AG09309 (cell line): ENCODE data around the gene FAM227B.
"Not testable (repeated sequence)": the region's sequence is repeated elsewhere in the genome, so short reads cannot be mapped to it uniquely, and the experiment has no call there.

Source experiments
- DNase-seq: peaks from one replicate; pipeline ENCODE4 v3.0.0-alpha.2; 2010; ENCODE audit warnings: low read depth
- H3K4me3 ChIP-seq: 2 replicates; pipeline ENCODE4 v1.5.1; 2011; ENCODE audit warnings: mild to moderate bottlenecking, low read depth, low read length, moderate library complexity; ENCODE audit not compliant: control insufficient read depth
- TF ChIP-seq, protein P1 (sequence below): IDR thresholded peaks from 2 replicates; pipeline ENCODE4 v1.5.1; 2011; ENCODE audit warnings: mild to moderate bottlenecking, low read depth, low read length, inconsistent platforms; ENCODE audit not compliant: insufficient read depth, control insufficient read depth; ENCODE audit errors: missing control alignments

FAM227B gene

DNA sequence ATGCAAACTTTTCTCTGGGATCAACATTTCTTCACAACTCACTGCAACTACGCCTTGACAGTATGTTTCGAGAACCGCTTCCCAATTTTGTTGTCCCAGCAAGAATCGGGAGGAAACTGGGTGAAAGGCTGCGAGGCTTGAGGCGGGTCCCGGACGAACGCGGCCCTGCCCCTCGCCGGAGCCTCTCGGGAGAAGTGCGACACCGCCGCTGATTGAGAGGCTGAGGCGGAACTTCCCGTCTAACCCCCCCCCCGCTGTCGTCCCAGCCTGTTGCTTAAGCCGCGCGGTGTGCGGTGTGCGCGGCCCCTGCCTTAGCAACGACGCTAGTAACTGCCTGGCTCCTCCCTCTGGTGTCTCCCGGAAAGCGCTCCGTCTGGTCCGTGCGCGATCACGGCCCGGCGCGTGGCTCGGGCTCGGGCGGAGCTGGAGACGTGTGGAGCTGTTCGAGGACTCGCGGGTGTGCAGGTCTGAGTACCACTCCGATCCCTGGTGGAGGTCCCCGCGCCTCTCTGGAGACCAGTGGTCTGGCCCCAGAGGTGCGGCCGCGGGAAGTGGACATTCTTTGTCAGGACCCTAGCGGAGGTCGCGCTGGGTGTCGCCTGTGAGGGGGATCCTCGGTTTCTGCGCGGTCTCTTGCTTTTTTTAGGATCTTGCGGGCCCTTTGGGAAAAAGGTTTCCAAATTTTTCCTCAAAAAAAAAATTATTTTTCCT lies at the start of gene FAM227B, which contains the start of gene DTWD1:
FAM227B (minus strand) TSS at position 161 of the 711 bp plus-strand sequence. CDS start 5,647 bp downstream, outside the sequence.
DTWD1 (plus strand) TSS at position 391 of the 711 bp plus-strand sequence. CDS start 4,120 bp downstream, outside the sequence.
- peak within 1 kb of the TSS; percentile 85 for H3K4me3 ChIP-seq
- peak; percentile 94 for DNase-seq
- TF ChIP-seq, protein P1, sequence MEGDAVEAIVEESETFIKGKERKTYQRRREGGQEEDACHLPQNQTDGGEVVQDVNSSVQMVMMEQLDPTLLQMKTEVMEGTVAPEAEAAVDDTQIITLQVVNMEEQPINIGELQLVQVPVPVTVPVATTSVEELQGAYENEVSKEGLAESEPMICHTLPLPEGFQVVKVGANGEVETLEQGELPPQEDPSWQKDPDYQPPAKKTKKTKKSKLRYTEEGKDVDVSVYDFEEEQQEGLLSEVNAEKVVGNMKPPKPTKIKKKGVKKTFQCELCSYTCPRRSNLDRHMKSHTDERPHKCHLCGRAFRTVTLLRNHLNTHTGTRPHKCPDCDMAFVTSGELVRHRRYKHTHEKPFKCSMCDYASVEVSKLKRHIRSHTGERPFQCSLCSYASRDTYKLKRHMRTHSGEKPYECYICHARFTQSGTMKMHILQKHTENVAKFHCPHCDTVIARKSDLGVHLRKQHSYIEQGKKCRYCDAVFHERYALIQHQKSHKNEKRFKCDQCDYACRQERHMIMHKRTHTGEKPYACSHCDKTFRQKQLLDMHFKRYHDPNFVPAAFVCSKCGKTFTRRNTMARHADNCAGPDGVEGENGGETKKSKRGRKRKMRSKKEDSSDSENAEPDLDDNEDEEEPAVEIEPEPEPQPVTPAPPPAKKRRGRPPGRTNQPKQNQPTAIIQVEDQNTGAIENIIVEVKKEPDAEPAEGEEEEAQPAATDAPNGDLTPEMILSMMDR = no peak

GRCh38 chr15:49669288-49669687 lies 48.7 kb upstream of the FAM227B start:
- no peak for DNase-seq
- TF ChIP-seq, protein P1 = no peak
- no peak overlapping the region for H3K4me3 ChIP-seq

DNA sequence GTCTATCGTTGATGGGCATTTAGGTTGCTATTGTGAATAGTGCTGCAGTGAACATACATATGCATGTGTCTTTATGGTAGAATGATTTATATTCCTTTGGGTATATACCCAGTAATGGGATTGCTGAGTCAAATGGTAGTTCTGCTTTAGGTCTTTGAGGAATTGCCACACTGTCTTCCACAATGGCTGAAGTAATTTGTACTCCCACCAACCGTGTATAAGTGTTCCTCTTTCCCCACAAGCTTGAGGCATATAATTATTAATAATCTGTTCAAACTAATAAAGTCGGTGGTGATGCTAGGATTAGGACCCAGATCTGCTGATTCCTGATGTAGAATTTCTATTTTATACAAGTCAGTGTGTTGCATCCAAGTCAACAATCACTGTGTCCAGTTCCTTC lies 45.9 kb upstream of the FAM227B start:
- not testable (repeated sequence) for DNase-seq, H3K4me3 ChIP-seq

DNA sequence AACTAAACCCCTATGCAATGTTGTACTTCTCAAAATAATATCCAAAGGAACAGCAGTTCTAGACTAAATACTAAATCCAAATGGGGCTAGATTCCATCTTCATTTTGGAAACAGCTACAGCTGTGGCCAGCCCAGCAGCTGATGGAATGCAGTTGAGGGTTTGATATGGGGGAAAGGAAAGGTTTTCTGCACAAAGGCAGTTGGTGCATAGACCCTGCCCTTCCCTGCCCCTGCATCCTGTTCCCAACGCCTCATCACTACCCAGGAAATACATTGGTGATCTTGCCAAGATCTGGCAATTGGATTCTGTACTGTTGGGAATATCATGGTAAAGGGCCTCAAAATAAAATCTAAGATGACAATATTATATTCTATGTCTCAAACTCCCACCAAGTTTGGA lies 44.1 kb upstream of the FAM227B start:
- TF ChIP-seq, protein P1 = no peak
- DNase-seq = no peak
- H3K4me3 ChIP-seq = no peak overlapping the region

DNA sequence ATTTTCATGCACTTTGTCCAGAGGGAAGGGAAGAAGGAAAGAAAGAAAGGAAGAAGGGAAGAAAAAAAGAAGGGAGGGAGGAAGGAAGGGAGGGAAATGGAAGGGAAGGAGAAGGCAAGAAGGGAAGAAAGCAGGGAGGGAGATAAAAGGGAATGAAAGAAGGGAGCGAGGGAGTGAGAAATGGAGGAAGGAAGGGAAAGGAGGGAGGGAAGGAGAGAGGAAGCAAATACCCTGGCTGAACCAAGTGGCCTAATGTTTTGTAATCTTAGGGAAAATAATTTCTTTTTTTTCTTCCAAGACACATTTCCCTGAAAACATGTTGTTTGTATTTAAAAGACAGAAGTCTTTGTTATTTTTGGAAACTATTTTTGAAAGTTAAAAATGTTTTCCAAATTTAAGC lies 36.1 kb upstream of the FAM227B start:
- no peak for DNase-seq
- no peak overlapping the region for H3K4me3 ChIP-seq
- TF ChIP-seq, protein P1 = no peak

DNA sequence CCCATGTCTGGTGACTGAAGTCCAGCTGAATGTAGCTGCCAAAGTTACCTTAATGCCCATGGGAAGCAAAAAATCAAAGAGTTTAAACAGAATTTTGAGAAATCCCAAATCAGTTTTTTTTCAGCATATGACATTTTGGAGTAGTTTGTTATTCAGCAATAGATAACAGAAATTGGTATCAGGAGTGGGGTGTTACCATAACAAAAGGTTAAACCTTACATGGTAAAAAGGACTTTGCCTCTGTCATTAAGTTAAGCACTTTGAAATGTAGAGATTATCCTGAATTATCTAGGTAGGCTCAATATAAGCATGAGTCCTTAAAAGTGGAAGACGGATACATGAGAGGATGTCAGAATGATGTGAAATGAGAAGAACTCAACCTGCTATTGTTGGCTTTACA lies 32.3 kb upstream of the FAM227B start:
- no peak for DNase-seq
- no peak overlapping the region for H3K4me3 ChIP-seq
- TF ChIP-seq, protein P1 = no peak

DNA sequence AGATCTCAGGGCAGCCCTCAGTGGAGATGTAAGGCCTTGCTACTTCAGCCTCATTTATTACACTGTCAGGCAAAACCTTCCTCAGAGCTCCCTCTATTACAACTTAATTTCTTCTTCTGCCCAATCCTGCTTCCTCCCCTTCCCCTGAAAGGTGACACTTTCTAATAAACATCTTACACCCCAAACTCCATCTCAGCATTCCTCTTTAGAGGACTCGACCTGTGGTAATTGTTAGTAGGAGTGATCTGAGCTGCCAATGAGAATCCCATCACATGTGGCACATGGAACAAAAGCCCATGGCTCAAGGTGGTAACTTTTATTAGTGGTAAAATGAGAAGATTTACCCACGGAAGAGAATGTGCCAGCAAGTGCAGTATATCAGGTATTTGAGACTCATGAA lies 30.1 kb upstream of the FAM227B start:
- TF ChIP-seq, protein P1 = no peak
- no peak overlapping the region for H3K4me3 ChIP-seq
- DNase-seq = no peak
